Tibial nerve (tissue), 3 donors: ENCODE results near the gene FNDC1.

ENCODE experiments used
- CTCF ChIP-seq, 5 experiments: fragments of 200-600 bp in 3 of 5; fragments of 450-650 bp in 2 of 5; sonication (generic) in 3 of 5; IDR thresholded peaks; one replicate each; pipeline ENCODE4 v1.5.1; 2016 to 2019; ENCODE audit warnings: antibody characterized with exemption in 5 of 5, mild to moderate bottlenecking in 3 of 5, moderate library complexity in 2 of 5
- POLR2A ChIP-seq, 2 donors: fragments of 450-650 bp; IDR thresholded peaks; one replicate each; pipeline ENCODE4 v1.6.1; 2017; ENCODE audit warnings: antibody characterized with exemption in 2 of 2, mild to moderate bottlenecking in 2 of 2, moderate library complexity in 2 of 2

- TF ChIP-seq CTCF (IDR thresholded peaks at IDR 0.05) (no peak), POLR2A (IDR thresholded peaks at IDR 0.05) (no peak)
Measured at GRCh38 chr6:159267165-159267564, 98.0 kb downstream of the FNDC1 start.
